OCI-LY1 (cell line): ENCODE data around the gene EIF4E1B.

ENCODE experiments used
- H2AFZ ChIP-seq: fragments of 200-600 bp; sonication (generic), shearing (Covaris generic); 2 replicates; pipeline ENCODE4 v1.6.0; 2014; ENCODE audit warnings: antibody characterized with exemption, mild to moderate bottlenecking, low read length
- H3F3A ChIP-seq: fragments of 200-600 bp; sonication (generic), shearing (Covaris generic); 2 replicates; pipeline ENCODE4 v1.6.0; 2014; ENCODE audit warnings: mild to moderate bottlenecking, antibody characterized with exemption, low read length, moderate library complexity; ENCODE audit not compliant: insufficient read depth
- H3K27ac ChIP-seq: fragments of 200-600 bp; sonication (generic); 2 replicates; pipeline ENCODE4 v1.5.1; 2014; ENCODE audit warnings: low read length, mixed run types, mild to moderate bottlenecking, low read depth; ENCODE audit not compliant: poor library complexity, severe bottlenecking
- H3K27me3 ChIP-seq: fragments of 200-600 bp; sonication (generic); 2 replicates; pipeline ENCODE4 v1.6.0; 2014; ENCODE audit warnings: antibody characterized with exemption, mild to moderate bottlenecking, low read length, moderate library complexity; ENCODE audit not compliant: insufficient read depth
- H3K36me3 ChIP-seq: fragments of 200-600 bp; sonication (generic); 2 replicates; pipeline ENCODE4 v1.6.1; 2014; ENCODE audit warnings: mild to moderate bottlenecking, antibody characterized with exemption, low read length, moderate library complexity, mixed read lengths; ENCODE audit not compliant: insufficient read depth
- H3K4me1 ChIP-seq: fragments of 200-600 bp; sonication (generic); 2 replicates; pipeline ENCODE4 v1.5.1; 2014; ENCODE audit warnings: mild to moderate bottlenecking, low read length, moderate library complexity; ENCODE audit not compliant: insufficient read depth, severe bottlenecking
- H3K4me2 ChIP-seq: fragments of 200-600 bp; sonication (generic), shearing (Covaris generic); 2 replicates; pipeline ENCODE4 v1.6.1; 2014; ENCODE audit warnings: low read length
- H3K4me3 ChIP-seq: fragments of 200-600 bp; sonication (generic); 2 replicates; pipeline ENCODE4 v1.5.1; 2014; ENCODE audit warnings: low read length, low read depth, mild to moderate bottlenecking, mixed read lengths; ENCODE audit not compliant: poor library complexity, severe bottlenecking
- H3K79me2 ChIP-seq: fragments of 200-600 bp; shearing (Covaris generic); 2 replicates; pipeline ENCODE4 v1.6.1; 2016; ENCODE audit warnings: mixed run types, low read length, mixed read lengths; ENCODE audit not compliant: insufficient read depth
- H3K9ac ChIP-seq: fragments of 200-600 bp; sonication (generic), shearing (Covaris generic); 2 replicates; pipeline ENCODE4 v1.6.1; 2014; ENCODE audit warnings: mild to moderate bottlenecking, low read length, mixed read lengths
- H3K9me2 ChIP-seq: fragments of 200-600 bp; sonication (generic), shearing (Covaris generic); 2 replicates; pipeline ENCODE4 v1.6.1; 2014; ENCODE audit warnings: low read depth, mild to moderate bottlenecking, low read length, mixed read lengths
- H3K9me3 ChIP-seq: fragments of 200-600 bp; shearing (Covaris generic); 2 replicates; pipeline ENCODE4 v1.6.1; 2014; ENCODE audit warnings: low read length, mixed read lengths
- H4K20me1 ChIP-seq: fragments of 200-600 bp; sonication (generic), shearing (Covaris generic); 2 replicates; pipeline ENCODE4 v1.6.0; 2016; ENCODE audit warnings: mild to moderate bottlenecking, low read length; ENCODE audit not compliant: insufficient read depth
- CTCF ChIP-seq: fragments of 200-600 bp; sonication (generic), shearing (Covaris generic); IDR thresholded peaks from 2 replicates; pipeline ENCODE4 v1.5.1; 2017; ENCODE audit warnings: mild to moderate bottlenecking, antibody characterized with exemption, low read length, moderate library complexity, mixed read lengths
- EZH2 ChIP-seq: fragments of 200-600 bp; sonication (generic), shearing (Covaris generic); IDR thresholded peaks from 2 replicates; pipeline ENCODE4 v1.8.0; 2017; ENCODE audit warnings: borderline replicate concordance, mixed run types, mild to moderate bottlenecking, antibody characterized with exemption, low read length, moderate library complexity, mixed read lengths

EIF4E1B gene

GRCh38 chr5:176612008-176612407 is 18.5 kb upstream of the EIF4E1B start:
- H3K9me2 ChIP-seq: no peaks in the 10 kb centered on the region
- H3K27ac ChIP-seq: no peak overlapping the region
- H3K9ac ChIP-seq: no peak overlapping the region
- TF ChIP-seq EZH2 (no peak), CTCF (no peak)
- H3K4me3 ChIP-seq: no peak overlapping the region
- H3K4me1 ChIP-seq: no peaks in the 10 kb centered on the region
- H3K4me2 ChIP-seq: no peak overlapping the region
- no peaks in the 10 kb centered on the region for H3K36me3 ChIP-seq
- no peaks in the 10 kb centered on the region for H4K20me1 ChIP-seq
- H3F3A ChIP-seq: no peaks in the 10 kb centered on the region
- no peaks in the 10 kb centered on the region for H3K27me3 ChIP-seq
- no peaks in the 10 kb centered on the region for H3K9me3 ChIP-seq
- no peak overlapping the region for H2AFZ ChIP-seq
- no peaks in the 10 kb centered on the region for H3K79me2 ChIP-seq

GRCh38 chr5:176612855-176613254 is 17.6 kb upstream of the EIF4E1B start:
- no peaks in the 10 kb centered on the region for H3K9me2 ChIP-seq
- no peak overlapping the region for H3K27ac ChIP-seq
- H4K20me1 ChIP-seq: no peaks in the 10 kb centered on the region
- no peaks in the 10 kb centered on the region for H3F3A ChIP-seq
- no peaks in the 10 kb centered on the region for H3K9me3 ChIP-seq
- H3K9ac ChIP-seq: no peak overlapping the region
- H3K27me3 ChIP-seq: no peaks in the 10 kb centered on the region
- no peaks in the 10 kb centered on the region for H3K36me3 ChIP-seq
- no peak overlapping the region for H2AFZ ChIP-seq
- no peak for TF ChIP-seq EZH2
- TF ChIP-seq CTCF: no peak
- no peaks in the 10 kb centered on the region for H3K4me1 ChIP-seq
- H3K79me2 ChIP-seq: no peaks in the 10 kb centered on the region
- no peak overlapping the region for H3K4me3 ChIP-seq
- H3K4me2 ChIP-seq: no peak overlapping the region

- Histone ChIP-seq H3K36me3 (no peaks in the 10 kb centered on the region), H3K4me2 (no peak overlapping the region), H3K27me3 (no peaks in the 10 kb centered on the region), H3K4me1 (no peaks in the 10 kb centered on the region), H2AFZ (no peak overlapping the region), H4K20me1 (no peaks in the 10 kb centered on the region), H3K79me2 (no peaks in the 10 kb centered on the region), H3K4me3 (no peak overlapping the region), H3K9me2 (no peaks in the 10 kb centered on the region), H3K9ac (no peak overlapping the region), H3K9me3 (no peaks in the 10 kb centered on the region), H3K27ac (no peak overlapping the region), H3F3A (no peaks in the 10 kb centered on the region)
- TF ChIP-seq EZH2 (no peak), CTCF (no peak)
These were observed 15.5 kb upstream of the EIF4E1B start for GRCh38 chr5:176614805-176615478.
